HepG2 (cell line): ENCODE results near the gene CIITA. TPM values are rescaled to one million over a fixed set of nuclear protein-coding genes. Genes with fewer than 3 reads are reported as not detected.

Source experiments
- BORCS8-MEF2B ChIP-seq: sonication (generic); formaldehyde crosslinking; IDR thresholded peaks from 2 replicates; pipeline ENCODE4 v1.8.0; 2022; ENCODE audit warnings: mild to moderate bottlenecking, missing genetic modification reagents
- CBX2 ChIP-seq, 2 experiments: fragments of 200-600 bp in 1 of 2; sonication (generic); formaldehyde crosslinking in 1 of 2; IDR thresholded peaks; 2 replicates each; pipeline versions ENCODE4 v1.7.0 to v1.8.1; 2018 to 2022; ENCODE audit warnings: low read depth in 2 of 2, low read length in 1 of 2, mild to moderate bottlenecking in 1 of 2, missing genetic modification reagents in 1 of 2
- CTCF ChIP-seq: sonication (generic); formaldehyde crosslinking; IDR thresholded peaks from 2 replicates; pipeline ENCODE4 v1.5.0; 2020; ENCODE audit warnings: mild to moderate bottlenecking, missing genetic modification reagents, moderate library complexity
- ETV5 ChIP-seq: IDR thresholded peaks from 2 replicates; pipeline ENCODE4 v1.6.1; 2018; ENCODE audit warnings: missing biosample characterization, missing genetic modification reagents, inconsistent platforms, borderline replicate concordance
- GPN1 ChIP-seq: sonication (generic); formaldehyde crosslinking; IDR thresholded peaks from 2 replicates; pipeline ENCODE4 v1.5.1; 2020; ENCODE audit warnings: missing genetic modification reagents, borderline replicate concordance
- KDM3A ChIP-seq: IDR thresholded peaks from 2 replicates; pipeline ENCODE4 v1.6.1; 2018; ENCODE audit warnings: low read depth, missing compliant biosample characterization
- KDM6A ChIP-seq: IDR thresholded peaks from 2 replicates; pipeline ENCODE4 v1.6.1; 2016; ENCODE audit warnings: low read depth
- MAFK ChIP-seq, 2 experiments: IDR thresholded peaks in 1 of 2; conservative IDR thresholded peaks in 1 of 2; 2 replicates each; pipeline ENCODE4 v1.6.1; 2011; ENCODE audit warnings: improper control_type of control experiment in 2 of 2, low read length in 2 of 2
- MLLT10 ChIP-seq: sonication (generic); formaldehyde crosslinking; IDR thresholded peaks from 2 replicates; pipeline ENCODE4 v1.4.0; 2020; ENCODE audit warnings: missing genetic modification reagents
- MLX ChIP-seq: IDR thresholded peaks from 2 replicates; pipeline ENCODE4 v1.6.1; 2016
- MYC ChIP-seq: sonication (generic); formaldehyde crosslinking; IDR thresholded peaks from 2 replicates; pipeline ENCODE4 v1.9.0; 2021; ENCODE audit warnings: missing genetic modification reagents, borderline replicate concordance
- NFYB ChIP-seq: sonication (generic); formaldehyde crosslinking; IDR thresholded peaks from 2 replicates; pipeline ENCODE4 v1.4.0; 2020; ENCODE audit warnings: missing genetic modification reagents
- PHF20 ChIP-seq: sonication (generic); formaldehyde crosslinking; IDR thresholded peaks from 2 replicates; pipeline ENCODE4 v1.5.0; 2020; ENCODE audit warnings: mild to moderate bottlenecking, missing genetic modification reagents
- THYN1 ChIP-seq: sonication (generic); formaldehyde crosslinking; IDR thresholded peaks from 2 replicates; pipeline ENCODE4 v1.8.1; 2023; ENCODE audit warnings: low read depth, mild to moderate bottlenecking, moderate library complexity, missing genetic modification reagents, borderline replicate concordance
- TOE1 ChIP-seq: sonication (generic); formaldehyde crosslinking; IDR thresholded peaks from 2 replicates; pipeline ENCODE4 v1.4.0; 2020; ENCODE audit warnings: mild to moderate bottlenecking, missing genetic modification reagents
- WIZ ChIP-seq: sonication (generic); formaldehyde crosslinking; IDR thresholded peaks from 2 replicates; pipeline ENCODE4 v1.5.1; 2020; ENCODE audit warnings: mild to moderate bottlenecking, missing genetic modification reagents
- YY1 ChIP-seq: IDR thresholded peaks from 2 replicates; pipeline ENCODE4 v1.6.1; 2011; ENCODE audit warnings: low read length, low read depth, moderate library complexity, mild to moderate bottlenecking; ENCODE audit not compliant: insufficient read depth, insufficient replicate concordance
- ZBTB1 ChIP-seq: sonication (generic); formaldehyde crosslinking; IDR thresholded peaks from 2 replicates; pipeline ENCODE4 v1.4.0; 2020; ENCODE audit warnings: missing genetic modification reagents, borderline replicate concordance
- ZNF136 ChIP-seq: sonication (generic); formaldehyde crosslinking; IDR thresholded peaks from 2 replicates; pipeline ENCODE4 v1.8.1; 2022; ENCODE audit warnings: low read depth, mild to moderate bottlenecking, moderate library complexity, missing genetic modification reagents
- ZNF33A ChIP-seq: sonication (generic); formaldehyde crosslinking; IDR thresholded peaks from 2 replicates; pipeline ENCODE4 v1.5.1; 2020; ENCODE audit warnings: missing genetic modification reagents, mild to moderate bottlenecking, moderate library complexity, borderline replicate concordance
- ZNF362 ChIP-seq: sonication (generic); formaldehyde crosslinking; IDR thresholded peaks from 2 replicates; pipeline ENCODE4 v1.4.0; 2020; ENCODE audit warnings: missing genetic modification reagents, mild to moderate bottlenecking, borderline replicate concordance
- ZNF510 ChIP-seq: sonication (generic); formaldehyde crosslinking; IDR thresholded peaks from 2 replicates; pipeline ENCODE4 v1.4.0; 2020; ENCODE audit warnings: low read depth, mild to moderate bottlenecking, missing genetic modification reagents
- ZNF7 ChIP-seq: IDR thresholded peaks from 2 replicates; pipeline ENCODE4 v1.6.1; 2016; ENCODE audit warnings: missing biosample characterization, missing genetic modification reagents
- polyA plus RNA-seq, 8 experiments: library from polyadenylated mRNA; depleted of rRNA in 3 of 8; stranded (reverse) in 7 of 8; unstranded in 1 of 8; fragments of >200 nt; fragmentation: Illumina TruSeq in 4 of 8; extraction: Trizol in 4 of 8; gene quantifications; 2 replicates each; pipeline versions ENCODE4 v1.2.1 to v1.2.3, GENCODE V29; 2011 to 2016; ENCODE audit warnings: low read depth in 4 of 8, missing spikeins in 1 of 8, mixed read lengths in 1 of 8; ENCODE audit not compliant: insufficient read depth in 1 of 8
- total RNA-seq, 5 experiments: library from RNA; depleted of rRNA; stranded (reverse); fragments of >200 nt; fragmentation: Illumina TruSeq; extraction: Trizol; gene quantifications; 2 replicates each; pipeline ENCODE4 v1.2.3, GENCODE V29; 2016; ENCODE audit warnings: low read depth in 1 of 5

CIITA gene
- total and polyA plus RNA-seq, 2 of the 13 experiments (the other 11 are each of a cell fraction or from before 2014, with no cell fraction given): 0.08 to 0.09 TPM

DNA sequence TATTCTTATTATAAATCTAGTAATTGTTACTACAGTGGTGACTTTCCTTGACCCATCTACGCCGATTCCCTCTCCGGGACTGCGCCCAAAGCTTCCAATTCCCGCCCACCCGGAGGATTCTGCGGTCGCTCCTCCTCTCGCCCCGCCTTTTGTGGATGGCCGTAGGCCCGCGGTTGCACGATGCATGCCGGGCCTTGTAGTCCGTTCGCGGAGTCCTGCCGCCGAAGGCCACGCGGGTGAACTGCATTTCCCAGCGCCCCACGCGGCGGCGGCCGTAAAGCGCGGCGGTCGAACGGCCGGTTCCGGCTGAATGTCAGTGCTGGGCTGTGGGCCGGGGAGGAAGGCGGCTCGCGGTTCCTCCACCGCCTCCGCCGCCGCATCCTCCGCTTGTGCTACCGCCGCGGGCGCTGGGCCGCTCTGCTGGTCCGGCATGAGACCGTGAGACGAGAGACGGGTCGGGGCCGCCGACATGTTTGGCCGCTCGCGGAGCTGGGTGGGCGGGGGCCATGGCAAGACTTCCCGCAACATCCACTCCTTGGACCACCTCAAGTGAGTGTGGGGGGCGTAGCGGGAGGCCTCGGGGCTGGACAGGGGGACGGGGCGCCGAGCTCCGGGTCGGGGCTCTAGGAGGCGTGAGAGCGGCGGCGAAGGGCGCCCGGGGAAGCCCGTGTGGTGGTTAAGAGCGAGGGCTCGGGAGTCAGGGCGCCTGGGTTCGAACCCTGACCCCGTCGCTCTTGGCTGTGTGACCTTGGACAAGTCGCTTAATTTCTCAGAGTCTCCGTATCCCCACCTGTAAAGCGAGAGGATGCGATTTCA lies 67.5 kb downstream of the CIITA start, which contains the start of gene CLEC16A (continued):
- TF ChIP-seq MYC (CRISPR knock-in tag) (peak; percentile 90; the same call in 1 of the 2 replicates), NFYB (CRISPR knock-in tag) (peak; percentile 67; the same call in 1 of the 2 replicates), GPN1 (CRISPR knock-in tag) (no peak), THYN1 (CRISPR knock-in tag) (no peak), ZNF510 (no peak; the same call in 1 of the 2 replicates), KDM6A (CRISPR knock-in tag) (0 out of 2 replicates have a peak, but pooled peaks have one; percentile 44), MLLT10 (CRISPR knock-in tag) (no peak), ETV5 (CRISPR knock-in tag) (peak; percentile 98), ZBTB1 (no peak), PHF20 (CRISPR knock-in tag) (peak; percentile 95), ZNF136 (CRISPR knock-in tag) (peak; percentile 97), ZNF7 (CRISPR knock-in tag) (no peak), YY1 (peak; percentile 92), BORCS8-MEF2B (CRISPR knock-in tag) (peak; percentile 94), WIZ (peak; percentile 94), ZNF33A (no peak), TOE1 (CRISPR knock-in tag) (peak; percentile 92; the same call in 1 of the 2 replicates), CBX2 (IDR thresholded peaks at IDR 0.05; ENCODE audit: low read depth, low read length) (no peak), CBX2 (CRISPR knock-in tag; IDR thresholded peaks at IDR 0.05; ENCODE audit: low read depth) (peak; percentile 63; the same call in 1 of the 2 replicates), ZNF362 (CRISPR knock-in tag) (peak; percentile 65; the same call in 1 of the 2 replicates), CTCF (CRISPR knock-in tag) (peak; percentile 28), MLX (CRISPR knock-in tag) (peak; percentile 82; the same call in 1 of the 2 replicates), MAFK (conservative IDR thresholded peaks at IDR 0.05 in 1 of 2, IDR thresholded peaks at IDR 0.05 in 1 of 2; ENCODE audit: low read length in 2 of 2) (no peak), KDM3A (peak; percentile 99)
